ENCODE data around the gene DAP. TPM values are rescaled to one million over a fixed set of nuclear protein-coding genes. Genes with fewer than 3 reads are reported as not detected.
"Not testable (repeated sequence)": the region's sequence is repeated elsewhere in the genome, so short reads cannot be mapped to it uniquely, and the experiment has no call there.

The DAP gene
- total RNA-seq, 2 experiments from 2014 or later: 61.0 to 61.2 TPM

GRCh38 chr5:10633271-10634049, 127.6 kb downstream of the DAP start:
- H3K4me1 Mint-ChIP-seq (ENCODE audit: low read depth): peaks cover 74% of the 10 kb centered on the region
- H3K27me3 Mint-ChIP-seq (ENCODE audit: low read depth): no peaks in the 10 kb centered on the region
- H3K9me3 Mint-ChIP-seq (ENCODE audit: insufficient read depth): no peaks in the 10 kb centered on the region
- CTCF ChIA-PET: interaction anchor here (0.9 to 2.1 kb wide), 5 partner anchors 12 to 178 kb away, joined by 3 to 8 read pairs (median 3); partner anchors contain the start of gene DAP
- peak; percentile 60 for ATAC-seq
- POLR2A ChIA-PET: interaction anchor here (1.0 to 1.3 kb wide), 2 partner anchors 185 to 279 kb away, joined by 3 read pairs; no protein-coding TSS in a partner anchor
- H3K36me3 Mint-ChIP-seq (ENCODE audit: low read depth): peaks cover 11% of the 10 kb centered on the region
- H3K27ac Mint-ChIP-seq: peak overlapping the region; percentile 95
- H3K4me3 Mint-ChIP-seq: peak overlapping the region; percentile 57
- DNase-seq: peak; percentile 79

GRCh38 chr5:10632110-10632761, 128.8 kb downstream of the DAP start:
- Mint-ChIP-seq H3K27ac (peak overlapping the region; percentile 54), H3K4me1 (ENCODE audit: low read depth) (peaks cover 82% of the 10 kb centered on the region), H3K27me3 (ENCODE audit: low read depth) (no peaks in the 10 kb centered on the region), H3K4me3 (peak overlapping the region; percentile 19), H3K9me3 (ENCODE audit: insufficient read depth) (no peaks in the 10 kb centered on the region), H3K36me3 (ENCODE audit: low read depth) (peaks cover 7% of the 10 kb centered on the region)
- ChIA-PET CTCF (interaction anchor here (0.8 to 2.0 kb wide), 3 partner anchors 142 to 181 kb away, joined by 3 to 5 read pairs (median 3); no protein-coding TSS in a partner anchor), POLR2A (no interaction called here)
- no peak for DNase-seq
- no peak for ATAC-seq

GRCh38 chr5:10631316-10631996, 129.6 kb downstream of the DAP start:
- ATAC-seq (no peak), DNase-seq (no peak)
- Mint-ChIP-seq H3K27ac (peak overlapping the region; percentile 54), H3K36me3 (ENCODE audit: low read depth) (peaks cover 7% of the 10 kb centered on the region), H3K4me3 (no peak overlapping the region), H3K4me1 (ENCODE audit: low read depth) (peaks cover 80% of the 10 kb centered on the region), H3K9me3 (ENCODE audit: insufficient read depth) (no peaks in the 10 kb centered on the region), H3K27me3 (ENCODE audit: low read depth) (no peaks in the 10 kb centered on the region)
- ChIA-PET POLR2A (no interaction called here), CTCF (no interaction called here)

- CTCF ChIA-PET: interaction anchor here (6.3 kb wide), 1 partner anchor 179 kb away, joined by 125 read pairs; no protein-coding TSS in a partner anchor
These were observed 130.3 kb downstream of the DAP start for GRCh38 chr5:10630744-10631143.

GRCh38 chr5:10630126-10630525, 130.9 kb downstream of the DAP start:
- Mint-ChIP-seq H3K27ac (no peak overlapping the region), H3K27me3 (ENCODE audit: low read depth) (no peaks in the 10 kb centered on the region), H3K4me1 (ENCODE audit: low read depth) (peaks cover 66% of the 10 kb centered on the region), H3K4me3 (no peak overlapping the region), H3K36me3 (ENCODE audit: low read depth) (peaks cover 7% of the 10 kb centered on the region), H3K9me3 (ENCODE audit: insufficient read depth) (no peaks in the 10 kb centered on the region)
- CTCF ChIA-PET: interaction anchor here (3.0 to 6.3 kb wide), 2 partner anchors 63 to 178 kb away, joined by 19 to 125 read pairs; no protein-coding TSS in a partner anchor
- POLR2A ChIA-PET: no interaction called here
- DNase-seq (no peak), ATAC-seq (no peak)

More at GRCh38 chr5:10630744-10631143, 130.3 kb downstream of the DAP start:
- H3K4me3 Mint-ChIP-seq; H3K27ac Mint-ChIP-seq; DNase-seq; H3K27me3 Mint-ChIP-seq (ENCODE audit: low read depth); H3K36me3 Mint-ChIP-seq (ENCODE audit: low read depth); H3K9me3 Mint-ChIP-seq (ENCODE audit: insufficient read depth); ATAC-seq; POLR2A ChIA-PET: not testable (repeated sequence)
- peaks cover 73% of the 10 kb centered on the region for H3K4me1 Mint-ChIP-seq (ENCODE audit: low read depth)

GRCh38 chr5:10629682-10630081, 131.4 kb downstream of the DAP start:
- H3K27me3 Mint-ChIP-seq (ENCODE audit: low read depth): no peaks in the 10 kb centered on the region
- peaks cover 7% of the 10 kb centered on the region for H3K36me3 Mint-ChIP-seq (ENCODE audit: low read depth)
- H3K9me3 Mint-ChIP-seq (ENCODE audit: insufficient read depth): no peaks in the 10 kb centered on the region
- ATAC-seq (no peak), DNase-seq (no peak)
- CTCF ChIA-PET: interaction anchor here (2.1 to 6.3 kb wide), 4 partner anchors 62 to 251 kb away, joined by 5 to 125 read pairs (median 14); no protein-coding TSS in a partner anchor
- no peak overlapping the region for H3K4me3 Mint-ChIP-seq
- POLR2A ChIA-PET: no interaction called here
- no peak overlapping the region for H3K27ac Mint-ChIP-seq
- peaks cover 62% of the 10 kb centered on the region for H3K4me1 Mint-ChIP-seq (ENCODE audit: low read depth)

Other genes starting within 250 kb of the DAP start
- 1 to 10 TPM; 4.6 to 5.5 TPM for gene ANKRD33B, start 197.2 kb downstream of the DAP start, total RNA-seq